HEK293 (cell line): ENCODE measurements around the gene GATC.
A peak's percentile ranks its signal among the peaks of the same experiment; 100 is the strongest.

Experiments used
- CTCF ChIP-seq: fragments of 450-650 bp; formaldehyde crosslinking; IDR thresholded peaks from 2 replicates; pipeline ENCODE4 v1.5.1; 2016; ENCODE audit warnings: missing biosample characterization, missing genetic modification characterization
- EGR2 ChIP-seq: fragments of 450-650 bp; formaldehyde crosslinking; IDR thresholded peaks from 2 replicates; pipeline ENCODE4 v1.5.1; 2016; ENCODE audit warnings: low read depth, missing biosample characterization, missing genetic modification characterization
- IKZF3 ChIP-seq: fragments of 450-650 bp; IDR thresholded peaks from 2 replicates; pipeline ENCODE4 v1.5.0; 2018; ENCODE audit warnings: missing biosample characterization, mild to moderate bottlenecking, missing genetic modification characterization, moderate library complexity
- MEIS1 ChIP-seq: sonication (generic); formaldehyde crosslinking; IDR thresholded peaks from 2 replicates; pipeline ENCODE4 v1.8.1; 2022; ENCODE audit warnings: missing genetic modification reagents, mild to moderate bottlenecking, borderline replicate concordance
- MYNN ChIP-seq: fragments of 450-650 bp; formaldehyde crosslinking; IDR thresholded peaks from 2 replicates; pipeline ENCODE4 v1.5.1; 2016; ENCODE audit warnings: missing biosample characterization, missing genetic modification characterization, borderline replicate concordance
- REPIN1 ChIP-seq: fragments of 450-650 bp; formaldehyde crosslinking; IDR thresholded peaks from 2 replicates; pipeline ENCODE4 v1.5.1; 2017; ENCODE audit warnings: missing biosample characterization, missing genetic modification characterization, low read depth
- SP2 ChIP-seq: fragments of 450-650 bp; formaldehyde crosslinking; IDR thresholded peaks from 2 replicates; pipeline ENCODE4 v1.5.1; 2016; ENCODE audit warnings: missing biosample characterization, missing genetic modification characterization
- ZBTB10 ChIP-seq: fragments of 450-650 bp; formaldehyde crosslinking; IDR thresholded peaks from 2 replicates; pipeline ENCODE4 v1.5.1; 2016; ENCODE audit warnings: missing biosample characterization, missing genetic modification characterization
- ZBTB17 ChIP-seq: fragments of 450-650 bp; formaldehyde crosslinking; IDR thresholded peaks from 2 replicates; pipeline ENCODE4 v1.5.1; 2016; ENCODE audit warnings: missing biosample characterization, missing genetic modification characterization
- ZBTB20 ChIP-seq: fragments of 450-650 bp; formaldehyde crosslinking; IDR thresholded peaks from 2 replicates; pipeline ENCODE4 v1.5.1; 2016; ENCODE audit warnings: missing biosample characterization, missing genetic modification characterization
- ZBTB6 ChIP-seq: fragments of 450-650 bp; formaldehyde crosslinking; IDR thresholded peaks from 2 replicates; pipeline ENCODE4 v1.5.1; 2017; ENCODE audit warnings: missing biosample characterization, missing genetic modification characterization
- ZFHX2 ChIP-seq: fragments of 450-650 bp; formaldehyde crosslinking; conservative IDR thresholded peaks from 2 replicates; pipeline ENCODE4 v1.5.1; 2016; ENCODE audit warnings: missing biosample characterization, missing genetic modification characterization
- ZIC2 ChIP-seq: fragments of 450-650 bp; formaldehyde crosslinking; IDR thresholded peaks from 2 replicates; pipeline ENCODE4 v1.5.1; 2016; ENCODE audit warnings: missing biosample characterization, missing genetic modification characterization
- ZNF112 ChIP-seq: fragments of 450-650 bp; formaldehyde crosslinking; IDR thresholded peaks from 2 replicates; pipeline ENCODE4 v1.5.0; 2017; ENCODE audit warnings: missing biosample characterization, missing genetic modification characterization
- ZNF2 ChIP-seq: fragments of 450-650 bp; formaldehyde crosslinking; IDR thresholded peaks from 2 replicates; pipeline ENCODE4 v1.5.1; 2016; ENCODE audit warnings: missing biosample characterization, missing genetic modification characterization
- ZNF335 ChIP-seq: fragments of 450-650 bp; formaldehyde crosslinking; conservative IDR thresholded peaks from 2 replicates; pipeline ENCODE4 v1.5.1; 2016; ENCODE audit warnings: missing biosample characterization, missing genetic modification characterization
- ZNF350 ChIP-seq: fragments of 450-650 bp; formaldehyde crosslinking; IDR thresholded peaks from 2 replicates; pipeline ENCODE4 v1.5.0; 2017; ENCODE audit warnings: missing biosample characterization, mild to moderate bottlenecking, missing genetic modification characterization
- ZNF398 ChIP-seq: fragments of 450-650 bp; formaldehyde crosslinking; IDR thresholded peaks from 2 replicates; pipeline ENCODE4 v1.5.1; 2017; ENCODE audit warnings: missing biosample characterization, missing genetic modification characterization
- ZNF555 ChIP-seq: fragments of 450-650 bp; formaldehyde crosslinking; conservative IDR thresholded peaks from 2 replicates; pipeline ENCODE4 v1.5.1; 2017; ENCODE audit warnings: missing biosample characterization, mild to moderate bottlenecking, missing genetic modification characterization, inconsistent platforms
- ZNF558 ChIP-seq: fragments of 450-650 bp; formaldehyde crosslinking; IDR thresholded peaks from 2 replicates; pipeline ENCODE4 v1.5.1; 2016; ENCODE audit warnings: missing biosample characterization, missing genetic modification characterization
- ZNF561 ChIP-seq: fragments of 450-650 bp; IDR thresholded peaks from 2 replicates; pipeline ENCODE4 v1.5.1; 2018; ENCODE audit warnings: missing biosample characterization, missing genetic modification characterization, borderline replicate concordance
- ZNF654 ChIP-seq: fragments of 450-650 bp; formaldehyde crosslinking; IDR thresholded peaks from 2 replicates; pipeline ENCODE4 v1.5.1; 2016; ENCODE audit warnings: low read depth, missing biosample characterization, missing genetic modification characterization
- ZNF701 ChIP-seq: fragments of 450-650 bp; formaldehyde crosslinking; IDR thresholded peaks from 2 replicates; pipeline ENCODE4 v1.5.1; 2016; ENCODE audit warnings: missing biosample characterization, missing genetic modification characterization
- ZNF837 ChIP-seq: fragments of 450-650 bp; formaldehyde crosslinking; IDR thresholded peaks from 2 replicates; pipeline ENCODE4 v1.5.1; 2016; ENCODE audit warnings: missing biosample characterization, missing genetic modification characterization
- ZSCAN16 ChIP-seq: fragments of 450-650 bp; formaldehyde crosslinking; IDR thresholded peaks from 2 replicates; pipeline ENCODE4 v1.5.1; 2016; ENCODE audit warnings: missing biosample characterization, missing genetic modification characterization
- ZXDB ChIP-seq: fragments of 450-650 bp; formaldehyde crosslinking; IDR thresholded peaks from 2 replicates; pipeline ENCODE4 v1.5.1; 2016; ENCODE audit warnings: missing biosample characterization, missing genetic modification characterization
- TF ChIP-seq, protein P1 (sequence below): fragments of 450-650 bp; formaldehyde crosslinking; IDR thresholded peaks from 2 replicates; pipeline ENCODE4; 2016; ENCODE audit warnings: missing biosample characterization, missing genetic modification characterization
- TF ChIP-seq, protein P2 (sequence below): fragments of 450-650 bp; formaldehyde crosslinking; IDR thresholded peaks from 2 replicates; pipeline ENCODE4 v1.5.1; 2017; ENCODE audit warnings: missing biosample characterization, missing genetic modification characterization

GATC gene

DNA sequence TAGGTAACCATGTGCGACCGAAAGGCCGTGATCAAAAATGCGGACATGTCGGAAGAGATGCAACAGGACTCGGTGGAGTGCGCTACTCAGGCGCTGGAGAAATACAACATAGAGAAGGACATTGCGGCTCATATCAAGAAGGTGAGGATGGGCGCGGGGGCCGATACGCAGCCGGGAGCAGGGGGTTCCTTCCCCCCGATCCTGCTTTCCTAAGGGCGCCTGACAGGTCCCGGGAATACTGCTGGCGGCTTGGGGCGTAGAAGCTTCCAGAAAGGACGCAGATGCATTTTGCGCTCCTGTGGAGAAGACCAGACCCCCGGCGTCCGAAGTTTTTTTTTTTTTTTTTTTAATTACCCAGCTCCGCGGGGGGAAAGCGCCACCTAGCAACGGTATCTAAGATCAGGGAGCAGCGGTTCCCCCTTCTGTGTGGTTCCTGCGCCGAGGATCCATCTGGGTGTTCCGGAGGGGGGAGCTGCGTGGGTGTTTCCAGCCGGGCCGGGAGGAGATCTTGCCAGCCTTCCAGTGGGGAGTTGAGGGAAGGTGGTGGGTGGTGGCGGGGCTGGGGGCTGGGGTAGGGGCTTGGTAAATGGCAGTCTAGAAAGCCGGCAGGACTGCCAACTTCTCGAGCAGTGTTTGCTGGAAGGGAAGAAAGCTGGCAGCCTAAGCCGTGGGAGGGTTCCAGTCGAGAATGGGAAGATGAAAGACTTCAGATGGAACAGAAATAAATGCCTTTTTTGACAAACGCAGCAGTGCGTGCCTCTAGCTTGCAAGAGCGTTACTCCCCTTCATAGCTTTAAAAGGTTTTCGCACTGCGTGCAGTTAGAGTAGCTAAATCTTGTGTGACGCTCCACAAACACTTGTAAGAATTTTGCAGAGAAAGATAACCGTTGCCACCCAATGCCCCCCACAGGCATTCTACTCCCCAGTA is 50.4 kb downstream of the GATC start (continued):
- 0 out of 2 replicates have a peak, but pooled peaks have one; percentile 28 for TF ChIP-seq ZBTB10 (tag by site-specific recombination)
- TF ChIP-seq IKZF3 (tag by site-specific recombination) = peak; percentile 6; the same call in 1 of the 2 replicates
- peak; percentile 63 for TF ChIP-seq ZNF335 (tag by site-specific recombination)
- peak; percentile 34; the same call in 1 of the 2 replicates for TF ChIP-seq ZNF558 (tag by site-specific recombination)
- no peak for TF ChIP-seq ZNF350
- TF ChIP-seq EGR2 (tag by site-specific recombination) = peak; percentile 47
- peak; percentile 30; the same call in 1 of the 2 replicates for TF ChIP-seq ZBTB20 (tag by site-specific recombination)
- no peak for TF ChIP-seq MEIS1 (CRISPR knock-in tag)
- TF ChIP-seq CTCF (tag by site-specific recombination) = peak; percentile 63
- peak; percentile 30; the same call in 1 of the 2 replicates for TF ChIP-seq ZNF561
- TF ChIP-seq ZBTB17 = 0 out of 2 replicates have a peak, but pooled peaks have one; percentile 28
- TF ChIP-seq ZXDB (tag by site-specific recombination) = peak; percentile 25; the same call in 1 of the 2 replicates
- 0 out of 2 replicates have a peak, but pooled peaks have one; percentile 15 for TF ChIP-seq MYNN
- no peak for TF ChIP-seq ZSCAN16 (tag by site-specific recombination)
- TF ChIP-seq, protein P1, sequence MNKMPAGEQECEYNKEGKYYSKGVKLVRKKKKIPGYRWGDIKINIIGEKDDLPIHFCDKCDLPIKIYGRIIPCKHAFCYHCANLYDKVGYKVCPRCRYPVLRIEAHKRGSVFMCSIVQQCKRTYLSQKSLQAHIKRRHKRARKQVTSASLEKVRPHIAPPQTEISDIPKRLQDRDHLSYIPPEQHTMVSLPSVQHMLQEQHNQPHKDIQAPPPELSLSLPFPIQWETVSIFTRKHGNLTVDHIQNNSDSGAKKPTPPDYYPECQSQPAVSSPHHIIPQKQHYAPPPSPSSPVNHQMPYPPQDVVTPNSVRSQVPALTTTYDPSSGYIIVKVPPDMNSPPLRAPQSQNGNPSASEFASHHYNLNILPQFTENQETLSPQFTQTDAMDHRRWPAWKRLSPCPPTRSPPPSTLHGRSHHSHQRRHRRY = no peak
- TF ChIP-seq ZNF112 (tag by site-specific recombination) = no peak
- TF ChIP-seq, protein P2, sequence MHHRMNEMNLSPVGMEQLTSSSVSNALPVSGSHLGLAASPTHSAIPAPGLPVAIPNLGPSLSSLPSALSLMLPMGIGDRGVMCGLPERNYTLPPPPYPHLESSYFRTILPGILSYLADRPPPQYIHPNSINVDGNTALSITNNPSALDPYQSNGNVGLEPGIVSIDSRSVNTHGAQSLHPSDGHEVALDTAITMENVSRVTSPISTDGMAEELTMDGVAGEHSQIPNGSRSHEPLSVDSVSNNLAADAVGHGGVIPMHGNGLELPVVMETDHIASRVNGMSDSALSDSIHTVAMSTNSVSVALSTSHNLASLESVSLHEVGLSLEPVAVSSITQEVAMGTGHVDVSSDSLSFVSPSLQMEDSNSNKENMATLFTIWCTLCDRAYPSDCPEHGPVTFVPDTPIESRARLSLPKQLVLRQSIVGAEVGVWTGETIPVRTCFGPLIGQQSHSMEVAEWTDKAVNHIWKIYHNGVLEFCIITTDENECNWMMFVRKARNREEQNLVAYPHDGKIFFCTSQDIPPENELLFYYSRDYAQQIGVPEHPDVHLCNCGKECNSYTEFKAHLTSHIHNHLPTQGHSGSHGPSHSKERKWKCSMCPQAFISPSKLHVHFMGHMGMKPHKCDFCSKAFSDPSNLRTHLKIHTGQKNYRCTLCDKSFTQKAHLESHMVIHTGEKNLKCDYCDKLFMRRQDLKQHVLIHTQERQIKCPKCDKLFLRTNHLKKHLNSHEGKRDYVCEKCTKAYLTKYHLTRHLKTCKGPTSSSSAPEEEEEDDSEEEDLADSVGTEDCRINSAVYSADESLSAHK = 0 out of 2 replicates have a peak, but pooled peaks have one; percentile 9
- TF ChIP-seq SP2 = peak; percentile 39; the same call in 1 of the 2 replicates
- peak; percentile 70 for TF ChIP-seq ZIC2 (tag by site-specific recombination)
- peak; percentile 45 for TF ChIP-seq ZNF654 (tag by site-specific recombination)
- TF ChIP-seq REPIN1 (tag by site-specific recombination) = no peak
- TF ChIP-seq ZBTB6 (tag by site-specific recombination) = 0 out of 2 replicates have a peak, but pooled peaks have one; percentile 40
- no peak for TF ChIP-seq ZNF701 (tag by site-specific recombination)
- no peak for TF ChIP-seq ZNF837
- peak; percentile 71 for TF ChIP-seq ZFHX2 (tag by site-specific recombination)
- no peak for TF ChIP-seq ZNF555 (tag by site-specific recombination)
- no peak; the same call in 1 of the 2 replicates for TF ChIP-seq ZNF2
- TF ChIP-seq ZNF398 (tag by site-specific recombination) = peak; percentile 85
